GM12878 (cell line): Measurements from ENCODE around the gene SRRM2. TPM values are rescaled to one million over a fixed set of nuclear protein-coding genes. Genes with fewer than 3 reads are reported as not detected.

ENCODE experiments used
- ASH2L ChIP-seq: fragments of 300-600, 200-600 bp; sonication (generic); IDR thresholded peaks from 2 replicates; pipeline ENCODE4 v1.6.1; 2017; ENCODE audit warnings: low read depth, mild to moderate bottlenecking, borderline replicate concordance
- ATF7 ChIP-seq: fragments of 450-650 bp; IDR thresholded peaks from 2 replicates; pipeline ENCODE4 v1.6.1; 2016; ENCODE audit warnings: low read depth, mild to moderate bottlenecking
- BCLAF1 ChIP-seq: fragments of 450-650 bp; IDR thresholded peaks from 2 replicates; pipeline ENCODE4 v1.6.1; 2017; ENCODE audit warnings: antibody characterized with exemption, mild to moderate bottlenecking, moderate library complexity
- CHD2 ChIP-seq: IDR thresholded peaks from 2 replicates; pipeline ENCODE4 v1.6.1; 2011; ENCODE audit warnings: low read depth, low read length, improper control_type of control experiment, borderline replicate concordance
- EED ChIP-seq: sonication (generic); IDR thresholded peaks from 2 replicates; pipeline ENCODE4 v1.6.1; 2016; ENCODE audit warnings: antibody characterized with exemption, low read depth
- EP300 ChIP-seq, 2 experiments: fragments of 150-350 bp in 1 of 2; IDR thresholded peaks; 2 replicates each; pipeline ENCODE4 v1.6.1; 2011 to 2012; ENCODE audit warnings: low read depth in 2 of 2, low read length in 2 of 2, borderline replicate concordance in 1 of 2, improper control_type of control experiment in 1 of 2, inconsistent platforms in 1 of 2; ENCODE audit not compliant: control insufficient read depth in 1 of 2
- FOXK2 ChIP-seq: fragments of 450-650 bp; IDR thresholded peaks from 2 replicates; pipeline ENCODE4 v1.6.1; 2017; ENCODE audit warnings: mild to moderate bottlenecking, moderate library complexity
- HCFC1 ChIP-seq: fragments of 150-350 bp; IDR thresholded peaks from 2 replicates; pipeline ENCODE4 v1.6.1; 2014; ENCODE audit warnings: low read length
- HDGF ChIP-seq: fragments of 450-650 bp; IDR thresholded peaks from 2 replicates; pipeline ENCODE4 v1.6.1; 2016; ENCODE audit warnings: antibody characterized with exemption
- IRF4 ChIP-seq: IDR thresholded peaks from 2 replicates; pipeline ENCODE4 v1.6.1; 2011; ENCODE audit warnings: low read depth, low read length
- KLF5 ChIP-seq: fragments of 450-650 bp; IDR thresholded peaks from 2 replicates; pipeline ENCODE4 v1.6.1; 2014; ENCODE audit warnings: mild to moderate bottlenecking; ENCODE audit not compliant: partially characterized antibody
- MYC ChIP-seq: IDR thresholded peaks from 2 replicates; pipeline ENCODE4 v1.6.1; 2011; ENCODE audit warnings: mild to moderate bottlenecking, low read length, moderate library complexity, inconsistent platforms; ENCODE audit not compliant: insufficient read depth, insufficient replicate concordance, insufficient read length, severe bottlenecking
- NR2C1 ChIP-seq: fragments of 450-650 bp; IDR thresholded peaks from 2 replicates; pipeline ENCODE4 v1.6.1; 2017; ENCODE audit warnings: antibody characterized with exemption, mild to moderate bottlenecking, moderate library complexity
- PAX5 ChIP-seq: IDR thresholded peaks from 2 replicates; pipeline ENCODE4 v1.6.1; 2011; ENCODE audit warnings: low read depth, low read length, borderline replicate concordance
- PKNOX1 ChIP-seq: fragments of 450-650 bp; IDR thresholded peaks from 2 replicates; pipeline ENCODE4 v1.6.1; 2016; ENCODE audit warnings: mild to moderate bottlenecking
- POLR2AphosphoS5 ChIP-seq: IDR thresholded peaks from 2 replicates; pipeline ENCODE4 v1.6.1; 2011; ENCODE audit warnings: mild to moderate bottlenecking, low read length, inconsistent platforms
- RELA ChIP-seq: fragments of 450-650 bp; IDR thresholded peaks from 2 replicates; pipeline ENCODE4 v1.8.0; 2014; ENCODE audit warnings: borderline replicate concordance; ENCODE audit not compliant: partially characterized antibody
- RELB ChIP-seq: fragments of 450-650 bp; IDR thresholded peaks from 2 replicates; pipeline ENCODE4 v1.6.1; 2017; ENCODE audit warnings: low read depth, mild to moderate bottlenecking, moderate library complexity
- WRNIP1 ChIP-seq: IDR thresholded peaks from 2 replicates; pipeline ENCODE4 v1.6.1; 2011; ENCODE audit warnings: low read depth, low read length, improper control_type of control experiment, borderline replicate concordance
- ZBTB11 ChIP-seq: fragments of 450-650 bp; formaldehyde crosslinking; IDR thresholded peaks from 2 replicates; pipeline ENCODE4 v1.5.0; 2022; ENCODE audit warnings: mild to moderate bottlenecking, missing genetic modification characterization
- polyA plus RNA-seq, 11 experiments: library from polyadenylated mRNA; depleted of rRNA in 4 of 11; unstranded in 6 of 11; stranded (reverse) in 5 of 11; fragments of >200 nt; fragmentation: Nextera tagmentation in 4 of 11; fragmentation: Illumina TruSeq in 1 of 11; extraction: Ambion mirVana in 4 of 11; extraction: Trizol in 1 of 11; gene quantifications; 1 replicate in 1 of 11; 2 replicates in 10 of 11; pipeline versions ENCODE4 v1.2.1 to v1.2.3, GENCODE V29; 2011 to 2016; ENCODE audit warnings: inconsistent platforms in 2 of 11, missing spikeins in 2 of 11, low read depth in 1 of 11
- total RNA-seq, 4 experiments: library from RNA; depleted of rRNA in 3 of 4; stranded (reverse); fragments of >200 nt in 3 of 4; fragmentation: Illumina TruSeq in 1 of 4; extraction: Trizol in 1 of 4; gene quantifications; 2 replicates each; pipeline versions ENCODE4 v1.2.1 to v1.2.3, GENCODE V29; 2013 to 2021

Gene SRRM2
- total and polyA plus RNA-seq, 10 of the 15 experiments (the other 5 are each of a cell fraction or from before 2014, with no cell fraction given), result 30.1 to 502 (median 196) TPM

- peak; percentile 85 for TF ChIP-seq POLR2AphosphoS5
- no peak for TF ChIP-seq EP300 (IDR thresholded peaks at IDR 0.05; ENCODE audit: borderline replicate concordance in 1 of 2, control insufficient read depth in 1 of 2, low read depth in 2 of 2, low read length in 2 of 2)
- TF ChIP-seq RELA, result peak; percentile 16
- 0 out of 2 replicates have a peak, but pooled peaks have one; percentile 25 for TF ChIP-seq PAX5
- TF ChIP-seq WRNIP1, result no peak; the same call in 1 of the 2 replicates
- peak; percentile 48; the same call in 1 of the 2 replicates for TF ChIP-seq IRF4
- 0 out of 2 replicates have a peak, but pooled peaks have one; percentile 40 for TF ChIP-seq ASH2L
- TF ChIP-seq PKNOX1, result peak; percentile 76
- TF ChIP-seq EED, result 0 out of 2 replicates have a peak, but pooled peaks have one; percentile 3
- TF ChIP-seq ATF7, result peak; percentile 38; the same call in 1 of the 2 replicates
- peak; percentile 14 for TF ChIP-seq MYC
- TF ChIP-seq RELB, result peak; percentile 91
- TF ChIP-seq ZBTB11 (CRISPR knock-in tag), result no peak
- TF ChIP-seq CHD2, result peak; percentile 29; the same call in 1 of the 2 replicates
- TF ChIP-seq FOXK2, result peak; percentile 28; the same call in 1 of the 2 replicates
- peak; percentile 84 for TF ChIP-seq NR2C1
- TF ChIP-seq BCLAF1, result peak; percentile 60; the same call in 1 of the 2 replicates
- no peak for TF ChIP-seq KLF5
- peak; percentile 93 for TF ChIP-seq HCFC1
- peak; percentile 77 for TF ChIP-seq HDGF
These were observed at the start of gene SRRM2 (continued) for GRCh38 chr16:2752035-2752849.
